Measurements from ENCODE around the gene USP10. TPM values are rescaled to one million over a fixed set of nuclear protein-coding genes. Genes with fewer than 3 reads are reported as not detected.

The USP10 gene
- 10 to 100 TPM; 49.1 to 70.2 (median 60.0) TPM for total RNA-seq

GRCh38 chr16:84699712-84700445, at the start of gene USP10:
Gene USP10 (plus strand): TSS chr16:84700000. CDS start chr16:84700091, 91 bp downstream.
- Histone ChIP-seq H3K4me3 (peak within 1 kb of the TSS; percentile 78 to 86), H3K9me3 (no peaks in the 10 kb centered on the region), H3K27me3 (no peaks in the 10 kb centered on the region), H3K4me1 (peaks cover 0 to 42% (median 10%) of the 10 kb centered on the region in 3 donors), H3K27ac (peak within 1 kb of the TSS; percentile 37 to 92 (median 84)), H3K36me3 (no peaks in the 10 kb centered on the region)
- TF ChIP-seq POLR2AphosphoS5 (IDR thresholded peaks at IDR 0.05) (peak; percentile 21), POLR2A (IDR thresholded peaks at IDR 0.05) (peak; percentile 39 to 44), EP300 (IDR thresholded peaks at IDR 0.05) (no peak), CTCF (IDR thresholded peaks at IDR 0.05) (peak in 1 of 4 experiments; percentile 2)
- ATAC-seq: peak; percentile 95
- no CpG with 5 or more reads among the region's 97 CpGs for WGBS, 2 donors (ENCODE audit: low coverage in 1 of 2)

GRCh38 chr16:84650062-84650991, 49.5 kb upstream of the USP10 start:
- Histone ChIP-seq H3K27me3 (no peaks in the 10 kb centered on the region), H3K27ac (peak overlapping the region in 3 of 4 donors; percentile 88 to 93 (median 88)), H3K9me3 (no peaks in the 10 kb centered on the region), H3K4me1 (peaks cover 0 to 28% (median 6%) of the 10 kb centered on the region in 3 donors), H3K36me3 (peaks cover 0 to 47% of the 10 kb centered on the region in 2 donors), H3K4me3 (no peak overlapping the region)
- ATAC-seq: no peak
- WGBS, 2 donors (ENCODE audit: low coverage in 1 of 2): 64 to 69% methylated on average over 12 to 17 of the region's 20 CpGs
- TF ChIP-seq POLR2A (IDR thresholded peaks at IDR 0.05) (no peak), POLR2AphosphoS5 (IDR thresholded peaks at IDR 0.05) (peak; percentile 29)

GRCh38 chr16:84652566-84652965, 47.2 kb upstream of the USP10 start:
- Histone ChIP-seq H3K4me1 (peaks cover 0 to 25% (median 6%) of the 10 kb centered on the region in 3 donors), H3K36me3 (peaks cover 0 to 67% of the 10 kb centered on the region in 2 donors), H3K4me3 (no peak overlapping the region), H3K9me3 (no peaks in the 10 kb centered on the region), H3K27ac (no peak overlapping the region), H3K27me3 (no peaks in the 10 kb centered on the region)
- 92% methylated on average over 5 to 6 of the region's 7 CpGs for WGBS, 2 donors (ENCODE audit: low coverage in 1 of 2)
- ATAC-seq: no peak
- TF ChIP-seq CTCF (IDR thresholded peaks at IDR 0.05) (no peak), POLR2A (IDR thresholded peaks at IDR 0.05) (no peak), EP300 (IDR thresholded peaks at IDR 0.05) (no peak), POLR2AphosphoS5 (IDR thresholded peaks at IDR 0.05) (no peak)

GRCh38 chr16:84654238-84654637, 45.6 kb upstream of the USP10 start:
- Histone ChIP-seq H3K27me3 (no peaks in the 10 kb centered on the region), H3K27ac (no peak overlapping the region), H3K4me1 (peaks cover 0 to 16% (median 6%) of the 10 kb centered on the region in 3 donors), H3K9me3 (no peaks in the 10 kb centered on the region), H3K36me3 (peaks cover 0 to 84% of the 10 kb centered on the region in 2 donors), H3K4me3 (no peak overlapping the region)
- TF ChIP-seq POLR2A (IDR thresholded peaks at IDR 0.05) (no peak), EP300 (IDR thresholded peaks at IDR 0.05) (no peak), POLR2AphosphoS5 (IDR thresholded peaks at IDR 0.05) (no peak), CTCF (IDR thresholded peaks at IDR 0.05) (no peak)
- no peak for ATAC-seq
- WGBS, 2 donors (ENCODE audit: low coverage in 1 of 2): 82% methylated on average over 3 of the region's 3 CpGs; no CpG with 5 or more reads in 1 of the 2 donors

- WGBS, 2 donors (ENCODE audit: low coverage in 1 of 2): 34 to 38% methylated on average over 5 to 6 of the region's 6 CpGs
- Histone ChIP-seq H3K27ac (no peak overlapping the region), H3K4me1 (peaks cover 0 to 9% (median under 1%) of the 10 kb centered on the region in 3 donors), H3K27me3 (no peaks in the 10 kb centered on the region), H3K9me3 (no peaks in the 10 kb centered on the region), H3K36me3 (peaks cover 0 to 91% of the 10 kb centered on the region in 2 donors), H3K4me3 (no peak overlapping the region)
- peak; percentile 37 for ATAC-seq
- TF ChIP-seq EP300 (IDR thresholded peaks at IDR 0.05): no peak
- TF ChIP-seq CTCF (IDR thresholded peaks at IDR 0.05): no peak
- no peak for TF ChIP-seq POLR2AphosphoS5 (IDR thresholded peaks at IDR 0.05)
- no peak for TF ChIP-seq POLR2A (IDR thresholded peaks at IDR 0.05)
These were observed 44.8 kb upstream of the USP10 start for GRCh38 chr16:84654998-84655397.
